Right renal cortex interstitium (tissue), 3 donors: ENCODE data around the gene SLC22A15. TPM values are rescaled to one million over a fixed set of nuclear protein-coding genes. Genes with fewer than 3 reads are reported as not detected.
"Not testable (repeated sequence)": the region's sequence is repeated elsewhere in the genome, so short reads cannot be mapped to it uniquely, and the experiment has no call there.

ENCODE experiments used
- DNase-seq, 3 donors: peaks; one replicate each; pipeline ENCODE4 v3.0.0-alpha.2; 2013; ENCODE audit warnings: low read depth in 3 of 3, low spot score in 2 of 3
- polyA plus RNA-seq, 3 donors: library from polyadenylated mRNA; unstranded; fragments of 120-200 nt; gene quantifications; one replicate each; pipeline ENCODE4 v1.2.1, GENCODE V29; 2013; ENCODE audit not compliant: insufficient read length in 3 of 3

The SLC22A15 gene
- 1 to 10 TPM; 4.6 to 6.4 (median 5.0) TPM for polyA plus RNA-seq

- DNase-seq = peak in 2 of 3 donors; percentile 13 to 21
These were observed at the start of gene SLC22A15 for GRCh38 chr1:115976062-115976920. Gene SLC22A15 (plus strand): TSS chr1:115976513. CDS start chr1:115976628, 115 bp downstream.

GRCh38 chr1:115927971-115928370, 48.3 kb upstream of the SLC22A15 start:
- no peak for DNase-seq

- no peak for DNase-seq
These were observed 46.4 kb upstream of the SLC22A15 start for GRCh38 chr1:115929881-115930280.

GRCh38 chr1:115933625-115934024, 42.7 kb upstream of the SLC22A15 start:
- DNase-seq = no peak

GRCh38 chr1:115939455-115939854, 36.9 kb upstream of the SLC22A15 start:
- no peak for DNase-seq

GRCh38 chr1:115946116-115946515, 30.2 kb upstream of the SLC22A15 start:
- no peak for DNase-seq

- no peak for DNase-seq
These were observed 27.2 kb upstream of the SLC22A15 start for GRCh38 chr1:115949156-115949555.

GRCh38 chr1:115951560-115951959, 24.8 kb upstream of the SLC22A15 start:
- no peak for DNase-seq

- DNase-seq = no peak
These were observed 23.8 kb upstream of the SLC22A15 start for GRCh38 chr1:115952547-115952946.

- DNase-seq = no peak
These were observed 23.1 kb upstream of the SLC22A15 start for GRCh38 chr1:115953180-115953579.

- DNase-seq = no peak
These were observed 21.6 kb upstream of the SLC22A15 start for GRCh38 chr1:115954684-115955083.

GRCh38 chr1:115955228-115955627, 21.1 kb upstream of the SLC22A15 start:
- no peak for DNase-seq

GRCh38 chr1:115958866-115959265, 17.4 kb upstream of the SLC22A15 start:
- DNase-seq = no peak

- DNase-seq = peak in 2 of 3 donors; percentile 38 to 41
These were observed 6.8 kb upstream of the SLC22A15 start for GRCh38 chr1:115969509-115969908.

GRCh38 chr1:115971778-115972177, 4.5 kb upstream of the SLC22A15 start:
- DNase-seq = not testable (repeated sequence)

GRCh38 chr1:115973154-115973553, 3.2 kb upstream of the SLC22A15 start:
- DNase-seq = no peak

GRCh38 chr1:115975569-115976061, 698 bp upstream of the SLC22A15 start:
- DNase-seq = no peak

GRCh38 chr1:115976921-115977498, 697 bp downstream of the SLC22A15 start:
- DNase-seq = no peak

- no peak for DNase-seq
These were observed 1.4 kb downstream of the SLC22A15 start for GRCh38 chr1:115977499-115978258.

GRCh38 chr1:115978292-115978941, 2.1 kb downstream of the SLC22A15 start:
- no peak for DNase-seq

- no peak for DNase-seq
These were observed 3.8 kb downstream of the SLC22A15 start for GRCh38 chr1:115980156-115980555.
